ENCODE results near the gene EIF2S1.
"Not testable (repeated sequence)": the region's sequence is repeated elsewhere in the genome, so short reads cannot be mapped to it uniquely, and the experiment has no call there.

The EIF2S1 gene

GRCh38 chr14:67371247-67372148 is 11.4 kb downstream of the EIF2S1 start:
- FAIRE-seq (peak; percentile 81), DNase-seq (ENCODE audit: insufficient read length, low spot score) (no peak)

GRCh38 chr14:67372833-67373232 is 12.7 kb downstream of the EIF2S1 start:
- FAIRE-seq (no peak), DNase-seq (ENCODE audit: insufficient read length, low spot score) (no peak)

DNA sequence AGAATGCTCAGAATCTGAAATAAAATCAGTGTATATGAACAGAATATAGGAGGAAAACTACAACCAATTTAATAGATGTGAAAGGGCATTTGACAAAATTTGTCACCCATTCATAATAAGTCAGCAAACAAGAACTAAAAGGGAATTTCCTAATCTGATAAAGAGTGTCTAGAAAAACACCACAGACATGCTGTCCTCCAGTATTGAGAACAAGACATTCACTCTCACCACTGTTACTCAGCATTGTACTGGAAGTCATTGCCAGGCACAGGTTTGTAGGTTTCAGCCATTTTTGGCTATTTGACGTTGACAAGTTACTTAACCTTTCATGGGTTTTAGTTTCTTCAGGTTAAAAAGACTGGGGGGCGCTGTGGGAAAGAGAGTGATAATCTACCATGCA is 13.2 kb downstream of the EIF2S1 start:
- DNase-seq (ENCODE audit: insufficient read length, low spot score) (no peak), FAIRE-seq (peak; percentile 86)

GRCh38 chr14:67377916-67378315 is 17.8 kb downstream of the EIF2S1 start:
- peak; percentile 13 for FAIRE-seq
- no peak for DNase-seq (ENCODE audit: insufficient read length, low spot score)

DNA sequence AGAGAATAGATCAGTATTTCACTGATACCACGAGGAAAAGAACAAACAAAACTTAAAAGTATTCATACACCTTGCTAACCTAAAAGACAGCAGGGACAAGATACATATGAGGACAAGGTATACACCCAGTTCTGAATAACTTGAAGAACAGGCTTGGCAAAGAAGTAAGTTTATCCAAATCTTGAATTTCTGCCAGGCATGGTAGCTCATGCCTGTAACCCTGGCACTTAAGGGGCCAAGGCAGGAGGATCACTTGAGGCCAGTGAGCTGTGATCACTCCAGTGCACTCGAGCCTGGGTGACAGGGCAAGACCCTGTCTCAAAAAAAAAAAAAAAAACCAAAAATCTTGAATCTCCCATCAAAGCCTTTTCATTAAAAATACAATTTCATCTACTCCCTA is 25.0 kb downstream of the EIF2S1 start:
- FAIRE-seq: peak; percentile 98
- DNase-seq (ENCODE audit: insufficient read length, low spot score): no peak

- no peak for DNase-seq (ENCODE audit: insufficient read length, low spot score)
- no peak for FAIRE-seq
Measured at GRCh38 chr14:67385618-67386017, 25.5 kb downstream of the EIF2S1 start.

DNA sequence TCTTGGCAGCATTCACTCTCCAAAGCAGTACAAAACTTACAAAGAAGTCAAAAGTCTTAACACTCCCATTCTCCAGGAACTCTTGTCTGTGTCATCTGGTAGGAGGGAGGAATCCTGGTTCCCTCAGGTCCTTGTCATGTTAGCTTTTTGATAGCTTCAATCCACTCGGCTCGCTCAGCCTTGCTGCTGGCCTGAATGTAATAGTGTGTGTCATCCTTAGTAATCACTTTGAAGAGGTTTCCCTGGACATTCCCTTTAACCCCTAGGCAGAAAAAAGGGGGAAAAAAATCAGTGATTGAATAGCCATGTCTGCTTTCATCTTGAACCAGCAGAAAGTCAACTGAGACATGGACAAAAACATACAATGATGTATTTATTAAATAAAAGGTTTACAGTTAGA is 27.1 kb downstream of the EIF2S1 start:
- FAIRE-seq (peak; percentile 91), DNase-seq (ENCODE audit: insufficient read length, low spot score) (no peak)

- no peak for DNase-seq (ENCODE audit: insufficient read length, low spot score)
- FAIRE-seq: no peak
Measured at GRCh38 chr14:67389275-67389674, 29.1 kb downstream of the EIF2S1 start.

DNA sequence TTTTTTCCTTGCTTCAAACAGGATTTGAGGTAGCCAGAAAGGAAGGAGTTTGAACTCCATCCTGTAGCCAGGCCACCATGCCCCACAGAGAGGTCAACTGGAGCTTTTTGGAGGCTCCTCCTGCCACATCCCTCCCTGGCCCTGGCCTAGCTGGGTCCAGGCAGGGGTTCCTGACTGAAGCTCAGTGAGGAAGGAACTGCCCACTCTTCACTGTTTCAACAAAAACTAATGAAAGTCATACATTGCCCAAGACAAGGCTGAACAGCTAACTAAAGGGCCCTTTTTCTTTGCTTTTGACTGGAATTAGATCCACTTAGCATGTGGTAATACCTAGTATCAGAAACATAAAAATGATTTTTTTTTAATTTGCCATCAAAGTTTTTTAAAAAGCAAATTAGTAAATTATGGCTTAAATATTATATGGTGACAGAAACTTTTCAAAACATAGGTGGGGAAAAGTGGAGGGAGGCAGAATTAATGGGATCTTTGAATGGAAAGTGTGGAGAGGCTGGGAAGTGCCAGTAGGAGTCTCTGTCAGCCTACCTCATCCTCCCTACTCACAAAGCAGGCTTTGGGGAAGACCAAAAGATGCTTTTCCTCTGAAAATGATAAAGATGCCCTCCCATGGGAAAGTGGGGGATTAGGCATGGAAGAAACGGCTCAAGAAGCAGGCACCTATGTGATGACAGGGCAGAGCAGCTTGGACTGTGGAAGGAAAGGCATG is 29.8 kb downstream of the EIF2S1 start:
- no peak for DNase-seq (ENCODE audit: insufficient read length, low spot score)
- FAIRE-seq: no peak

GRCh38 chr14:67391268-67391667 is 31.1 kb downstream of the EIF2S1 start:
- DNase-seq (ENCODE audit: insufficient read length, low spot score) (no peak), FAIRE-seq (no peak)

DNA sequence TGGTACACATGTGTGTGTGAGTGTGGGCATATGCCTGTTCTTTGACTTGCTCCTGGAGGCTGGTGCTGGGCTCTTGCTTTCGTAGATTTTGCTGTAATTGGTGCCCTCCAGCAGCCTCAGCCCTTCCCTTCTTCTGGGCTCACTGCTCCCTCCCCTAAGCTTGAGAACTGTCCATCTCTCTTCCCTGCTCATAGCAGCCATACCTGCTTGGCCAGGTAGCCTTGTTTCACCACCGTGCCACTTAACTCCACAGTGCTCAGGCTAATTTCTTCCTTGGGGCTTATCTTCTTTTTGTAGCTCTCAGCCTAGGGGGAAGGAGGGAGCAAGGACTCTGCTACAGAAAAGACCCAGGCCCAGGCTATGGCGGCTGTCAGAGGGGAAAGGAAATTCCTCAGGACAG is 32.0 kb downstream of the EIF2S1 start:
- DNase-seq (ENCODE audit: insufficient read length, low spot score) (no peak), FAIRE-seq (no peak)

GRCh38 chr14:67392800-67393199 is 32.7 kb downstream of the EIF2S1 start:
- no peak for FAIRE-seq
- no peak for DNase-seq (ENCODE audit: insufficient read length, low spot score)

GRCh38 chr14:67393689-67394088 is 33.6 kb downstream of the EIF2S1 start:
- no peak for DNase-seq (ENCODE audit: insufficient read length, low spot score)

GRCh38 chr14:67395086-67395875 is 35.2 kb downstream of the EIF2S1 start:
- DNase-seq (ENCODE audit: insufficient read length, low spot score) (no peak), FAIRE-seq (peak; percentile 62)

More at GRCh38 chr14:67393689-67394088, 33.6 kb downstream of the EIF2S1 start:
- FAIRE-seq: peak; percentile 80

DNA sequence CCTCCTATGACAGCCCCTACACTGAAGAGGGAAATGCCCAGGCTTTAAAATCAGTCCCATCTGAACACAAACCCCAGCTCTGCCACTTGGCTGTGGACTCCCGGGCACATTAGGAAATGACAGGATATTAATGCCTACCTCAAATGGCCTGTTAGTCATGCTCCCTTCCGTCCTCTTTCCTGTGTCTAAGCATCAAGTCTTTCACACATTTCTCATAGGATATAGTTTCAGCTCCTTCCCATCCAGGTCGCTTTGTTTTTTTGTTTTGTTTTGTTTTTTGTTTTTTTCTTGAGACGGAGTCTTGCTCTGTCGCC is 35.7 kb downstream of the EIF2S1 start:
- no peak for DNase-seq (ENCODE audit: insufficient read length, low spot score)
- peak; percentile 92 for FAIRE-seq

- peak; percentile 90 for FAIRE-seq
- DNase-seq (ENCODE audit: insufficient read length, low spot score): peak; percentile 92
Measured at GRCh38 chr14:67396381-67396970, 36.3 kb downstream of the EIF2S1 start.

DNA sequence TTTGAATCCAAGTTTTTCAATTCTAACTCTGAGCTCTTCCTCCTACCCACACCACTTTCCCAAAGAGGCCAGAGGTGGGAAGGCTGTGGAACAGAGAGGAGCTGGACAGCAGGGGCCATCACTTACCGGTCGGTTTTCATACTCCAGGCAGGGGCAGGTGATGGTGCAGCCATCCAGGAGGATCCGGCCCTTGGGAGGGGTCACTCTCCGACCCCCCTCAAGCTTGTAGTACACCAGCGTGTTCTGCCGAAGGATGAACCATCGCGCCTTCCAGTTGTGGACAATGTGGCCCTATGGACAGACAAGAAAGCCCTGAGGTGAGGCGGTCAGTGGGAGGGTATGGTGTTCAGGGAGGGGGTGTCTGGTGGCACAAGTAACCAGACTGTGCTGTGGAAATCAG is 37.4 kb downstream of the EIF2S1 start:
- peak; percentile 93 for FAIRE-seq
- no peak for DNase-seq (ENCODE audit: insufficient read length, low spot score)

DNA sequence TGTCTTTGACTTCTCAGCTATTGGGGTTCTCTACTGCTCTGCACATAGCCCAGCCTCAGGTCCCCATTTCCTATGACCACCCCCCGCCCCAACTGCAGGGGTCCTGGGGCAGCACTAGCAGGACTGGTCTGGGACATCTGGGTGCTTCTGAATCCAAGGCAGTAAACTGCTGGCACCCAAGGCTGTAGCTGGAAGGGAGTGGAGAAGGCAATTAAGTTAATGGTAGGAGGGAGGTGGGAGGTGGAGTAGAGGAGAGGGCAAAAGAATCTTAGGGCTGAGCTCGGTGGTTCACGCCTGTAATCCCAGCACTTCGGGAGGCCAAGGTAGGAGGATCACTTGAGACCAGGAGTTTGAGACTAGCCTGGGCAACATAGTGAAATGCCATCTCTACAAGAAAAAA is 40.3 kb downstream of the EIF2S1 start:
- no peak for DNase-seq (ENCODE audit: insufficient read length, low spot score)
- peak; percentile 33 for FAIRE-seq

- no peak for DNase-seq (ENCODE audit: insufficient read length, low spot score)
- FAIRE-seq: no peak
Measured at GRCh38 chr14:67405771-67406170, 45.6 kb downstream of the EIF2S1 start.

DNA sequence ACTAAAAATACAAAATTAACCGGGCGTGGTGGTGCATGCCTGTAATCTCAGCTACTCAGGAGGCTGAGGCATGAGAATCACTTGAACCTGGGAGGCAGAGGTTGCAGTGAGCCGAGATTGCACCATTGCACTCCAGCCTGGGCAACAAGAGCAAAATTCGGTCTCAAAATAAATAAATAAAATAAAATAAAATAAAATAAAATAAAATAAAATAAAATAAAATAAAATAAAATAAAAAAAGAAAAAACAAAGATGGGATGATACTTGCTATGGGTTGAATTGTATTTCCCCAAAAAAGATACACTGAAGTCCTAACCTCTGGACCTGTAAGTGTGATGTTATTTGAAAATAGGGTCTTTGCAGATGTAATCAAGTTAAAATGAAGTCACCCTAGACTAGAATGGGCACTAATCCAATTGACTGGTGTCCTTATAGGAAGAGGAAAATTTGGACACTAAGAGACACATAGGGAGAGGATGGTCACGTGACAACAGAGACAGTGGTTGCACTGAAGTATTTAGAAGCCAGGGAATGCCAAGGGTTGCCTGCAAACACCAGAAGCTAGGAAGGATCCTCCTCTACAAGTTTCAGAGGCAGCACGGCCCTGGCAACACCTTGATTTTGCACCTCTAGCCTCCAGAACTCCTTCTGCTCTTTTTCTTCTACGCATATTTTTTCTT is 48.1 kb downstream of the EIF2S1 start:
- FAIRE-seq: peak; percentile 87
- DNase-seq (ENCODE audit: insufficient read length, low spot score): not testable (repeated sequence)

All from HTR-8/SVneo (cell line).